Measurements from ENCODE around the gene CENPB.
"Not testable (repeated sequence)": the region's sequence is repeated elsewhere in the genome, so short reads cannot be mapped to it uniquely, and the experiment has no call there.

The CENPB gene

GRCh38 chr20:3808544-3808943 is 22.0 kb upstream of the CENPB start:
- no peak for DNase-seq

GRCh38 chr20:3804781-3805180 is 18.2 kb upstream of the CENPB start:
- no peak for DNase-seq

- no peak for DNase-seq
Measured at GRCh38 chr20:3804254-3804751, 17.8 kb upstream of the CENPB start.

GRCh38 chr20:3803854-3804253 is 17.3 kb upstream of the CENPB start:
- DNase-seq, result no peak

- no peak for DNase-seq
Measured at GRCh38 chr20:3803289-3803688, 16.7 kb upstream of the CENPB start.

- no peak for DNase-seq
Measured at GRCh38 chr20:3802524-3803239, 16.1 kb upstream of the CENPB start.

- DNase-seq, result no peak
Measured at GRCh38 chr20:3801846-3802245, 15.3 kb upstream of the CENPB start.

- DNase-seq, result no peak
Measured at GRCh38 chr20:3801299-3801698, 14.8 kb upstream of the CENPB start.

GRCh38 chr20:3800878-3801260 is 14.3 kb upstream of the CENPB start:
- DNase-seq, result no peak

GRCh38 chr20:3800256-3800877 is 13.8 kb upstream of the CENPB start:
- no peak for DNase-seq

- no peak for DNase-seq
Measured at GRCh38 chr20:3798908-3799248, 12.3 kb upstream of the CENPB start.

GRCh38 chr20:3798373-3798768 is 11.8 kb upstream of the CENPB start:
- no peak for DNase-seq

GRCh38 chr20:3797592-3798372 is 11.2 kb upstream of the CENPB start:
- no peak for DNase-seq

GRCh38 chr20:3797226-3797545 is 10.6 kb upstream of the CENPB start:
- no peak for DNase-seq

- DNase-seq, result no peak
Measured at GRCh38 chr20:3796477-3797225, 10.1 kb upstream of the CENPB start.

GRCh38 chr20:3795511-3796468 is 9.2 kb upstream of the CENPB start, which contains the start of gene CDC25B:
TSS of gene CDC25B (plus strand) at chr20:3796310. CDS start at chr20:3796532, 222 bp downstream.
- peak; percentile 81 for DNase-seq

GRCh38 chr20:3794701-3795420 is 8.3 kb upstream of the CENPB start:
- no peak for DNase-seq

- DNase-seq, result not testable (repeated sequence)
Measured at GRCh38 chr20:3794168-3794567, 7.6 kb upstream of the CENPB start.

- not testable (repeated sequence) for DNase-seq
Measured at GRCh38 chr20:3789201-3789600, 2.7 kb upstream of the CENPB start.

GRCh38 chr20:3788685-3789155 is 2.2 kb upstream of the CENPB start:
- no peak for DNase-seq

Measured in NCI-H1930 (cell line).